C4-2B (cell line): Measurements from ENCODE around the gene WIPF3.

Experiments
- H3K27ac ChIP-seq: fragments of 450-650 bp; 2 replicates; pipeline ENCODE4 v1.5.1; 2017
- CTCF ChIP-seq: fragments of 450-650 bp; conservative IDR thresholded peaks from 2 replicates; pipeline ENCODE4 v1.5.1; 2017; ENCODE audit warnings: mild to moderate bottlenecking
- ZFX ChIP-seq: fragments of 450-650 bp; IDR thresholded peaks from 2 replicates; pipeline ENCODE4 v1.6.1; 2017

The WIPF3 gene

GRCh38 chr7:29806208-29806994, at the start of gene WIPF3:
TSS of gene WIPF3 (plus strand) at chr7:29806508. CDS start at chr7:29834725, 28,217 bp downstream.
- TF ChIP-seq CTCF: no peak; the same call in 1 of the 2 replicates
- TF ChIP-seq ZFX: no peak
- no peak within 1 kb of the TSS for H3K27ac ChIP-seq

GRCh38 chr7:29763266-29763665, 43.0 kb upstream of the WIPF3 start:
- H3K27ac ChIP-seq: no peak overlapping the region
- TF ChIP-seq CTCF: no peak
- no peak for TF ChIP-seq ZFX

- TF ChIP-seq CTCF (peak; percentile 11; the same call in 1 of the 2 replicates), ZFX (no peak)
- H3K27ac ChIP-seq: no peak overlapping the region
These were observed 42.1 kb upstream of the WIPF3 start for GRCh38 chr7:29764227-29764626.

GRCh38 chr7:29765490-29765889, 40.8 kb upstream of the WIPF3 start:
- no peak overlapping the region for H3K27ac ChIP-seq
- TF ChIP-seq ZFX (no peak), CTCF (no peak)

- no peak overlapping the region for H3K27ac ChIP-seq
- no peak for TF ChIP-seq CTCF
- TF ChIP-seq ZFX: no peak
These were observed 35.9 kb upstream of the WIPF3 start for GRCh38 chr7:29770371-29770770.

GRCh38 chr7:29771081-29771816, 35.1 kb upstream of the WIPF3 start:
- no peak for TF ChIP-seq ZFX
- no peak for TF ChIP-seq CTCF
- H3K27ac ChIP-seq: no peak overlapping the region

GRCh38 chr7:29779017-29779416, 27.3 kb upstream of the WIPF3 start:
- no peak overlapping the region for H3K27ac ChIP-seq
- TF ChIP-seq CTCF (no peak), ZFX (no peak)
